H9 (cell line): ENCODE results near the gene AHNAK. TPM values are rescaled to one million over a fixed set of nuclear protein-coding genes. Genes with fewer than 3 reads are reported as not detected.

Experiments
- DNase-seq: peaks from one replicate; pipeline ENCODE4 v3.0.0-alpha.2; 2017
- H2AFZ ChIP-seq: one replicate; pipeline ENCODE4 v1.6.1; 2013; ENCODE audit warnings: mild to moderate bottlenecking, low read length, control low read depth, moderate library complexity
- H2AK5ac ChIP-seq: 2 replicates; pipeline ENCODE4 v1.6.1; 2013; ENCODE audit warnings: low read length, control low read depth, mixed read lengths; ENCODE audit not compliant: insufficient read length
- H2BK120ac ChIP-seq: one replicate; pipeline ENCODE4 v1.6.1; 2013; ENCODE audit warnings: low read depth, mild to moderate bottlenecking, low read length, control low read depth, inconsistent platforms; ENCODE audit not compliant: poor library complexity, severe bottlenecking
- H2BK12ac ChIP-seq: 2 replicates; pipeline ENCODE4 v1.6.1; 2013; ENCODE audit warnings: low read length, control low read depth, mixed read lengths, low read depth; ENCODE audit not compliant: insufficient read length
- H2BK15ac ChIP-seq: 2 replicates; pipeline ENCODE4 v1.6.1; 2013; ENCODE audit warnings: low read depth, low read length, control low read depth
- H2BK20ac ChIP-seq: one replicate; pipeline ENCODE4 v1.6.1; 2013; ENCODE audit warnings: low read depth, mild to moderate bottlenecking, low read length, control low read depth, inconsistent platforms; ENCODE audit not compliant: poor library complexity, severe bottlenecking
- H2BK5ac ChIP-seq: 2 replicates; pipeline ENCODE4 v1.6.1; 2013; ENCODE audit warnings: low read length, control low read depth, mixed read lengths; ENCODE audit not compliant: insufficient read length
- H3K14ac ChIP-seq: 2 replicates; pipeline ENCODE4 v1.6.1; 2013; ENCODE audit warnings: low read length, control low read depth; ENCODE audit not compliant: insufficient read depth
- H3K18ac ChIP-seq: 2 replicates; pipeline ENCODE4 v1.6.1; 2013; ENCODE audit warnings: low read depth, mild to moderate bottlenecking, mixed read lengths, low read length, control low read depth; ENCODE audit not compliant: insufficient read length
- H3K23ac ChIP-seq: 2 replicates; pipeline ENCODE4 v1.6.1; 2013; ENCODE audit warnings: low read length, control low read depth, mixed read lengths, low read depth; ENCODE audit not compliant: insufficient read length
- H3K23me2 ChIP-seq: 2 replicates; pipeline ENCODE4 v1.6.1; 2013; ENCODE audit warnings: low read depth, mild to moderate bottlenecking, mixed read lengths, low read length, control low read depth; ENCODE audit not compliant: insufficient read length, poor library complexity, severe bottlenecking
- H3K27ac ChIP-seq: 2 replicates; pipeline ENCODE4 v1.5.1; 2013; ENCODE audit warnings: low read length, control low read depth, mixed read lengths, low read depth; ENCODE audit not compliant: insufficient read length
- H3K27me3 ChIP-seq: 2 replicates; pipeline ENCODE4 v1.6.1; 2013; ENCODE audit warnings: low read length, control low read depth, inconsistent platforms; ENCODE audit not compliant: insufficient read depth
- H3K4ac ChIP-seq: 2 replicates; pipeline ENCODE4 v1.6.1; 2013; ENCODE audit warnings: low read depth, mild to moderate bottlenecking, control low read depth, inconsistent platforms, low read length, moderate library complexity
- H3K4me1 ChIP-seq: 2 replicates; pipeline ENCODE4 v1.6.1; 2013; ENCODE audit warnings: low read length, control low read depth, inconsistent platforms; ENCODE audit not compliant: insufficient read depth
- H3K4me2 ChIP-seq: 2 replicates; pipeline ENCODE4 v1.6.1; 2013; ENCODE audit warnings: low read length, control low read depth, mixed read lengths; ENCODE audit not compliant: insufficient read length, insufficient read depth
- H3K56ac ChIP-seq: 2 replicates; pipeline ENCODE4 v1.6.1; 2013; ENCODE audit warnings: low read depth, mild to moderate bottlenecking, mixed read lengths, low read length, control low read depth; ENCODE audit not compliant: insufficient read length
- H3K79me1 ChIP-seq: 2 replicates; pipeline ENCODE4 v1.6.1; 2013; ENCODE audit warnings: low read depth, mild to moderate bottlenecking, moderate library complexity, low read length, control low read depth, inconsistent platforms; ENCODE audit not compliant: insufficient read depth, poor library complexity, severe bottlenecking
- H3K79me2 ChIP-seq: 2 replicates; pipeline ENCODE4 v1.6.1; 2013; ENCODE audit warnings: low read length, control low read depth, inconsistent platforms; ENCODE audit not compliant: insufficient read depth
- H3K9ac ChIP-seq: 2 replicates; pipeline ENCODE4 v1.6.1; 2013; ENCODE audit warnings: low read length, control low read depth, mixed read lengths; ENCODE audit not compliant: insufficient read length; ENCODE audit errors: extremely low read depth
- H3K9me3 ChIP-seq: one replicate; pipeline ENCODE4 v1.6.1; 2013; ENCODE audit warnings: low read depth, low read length, inconsistent platforms; ENCODE audit not compliant: control insufficient read depth
- H3T11ph ChIP-seq: one replicate; pipeline ENCODE4 v1.6.1; 2013; ENCODE audit warnings: mild to moderate bottlenecking, low read length, control low read depth, inconsistent platforms
- H4K20me1 ChIP-seq: one replicate; pipeline ENCODE4 v1.6.1; 2013; ENCODE audit not compliant: control insufficient read depth, insufficient read length, insufficient read depth
- H4K5ac ChIP-seq: 2 replicates; pipeline ENCODE4 v1.6.1; 2013; ENCODE audit warnings: low read depth, mild to moderate bottlenecking, mixed read lengths, low read length, control low read depth; ENCODE audit not compliant: insufficient read length
- H4K8ac ChIP-seq: replicated peaks from 2 replicates; pipeline ENCODE4 v1.6.1; 2013; ENCODE audit warnings: low read length, control low read depth, mixed read lengths, low read depth; ENCODE audit not compliant: insufficient read length
- H4K91ac ChIP-seq: 2 replicates; pipeline ENCODE4 v1.6.1; 2013; ENCODE audit warnings: low read depth, mild to moderate bottlenecking, moderate library complexity, mixed read lengths, low read length, control low read depth; ENCODE audit not compliant: insufficient read length
- H3K27ac Mint-ChIP-seq, 3 experiments: 2 replicates in 2 of 3; 3 replicates in 1 of 3; pipeline ENCODE4 v1.8.0; 2020 to 2021; ENCODE audit warnings: mixed read lengths in 3 of 3, mild to moderate bottlenecking in 1 of 3, moderate library complexity in 1 of 3
- H3K27me3 Mint-ChIP-seq: 2 replicates; pipeline ENCODE4 v1.8.0; 2021; ENCODE audit warnings: low read depth, mild to moderate bottlenecking, moderate library complexity, mixed read lengths
- H3K36me3 Mint-ChIP-seq, 3 experiments: 2 replicates in 2 of 3; 3 replicates in 1 of 3; pipeline ENCODE4 v1.8.0; 2020 to 2021; ENCODE audit warnings: low read depth in 3 of 3, mixed read lengths in 3 of 3; ENCODE audit not compliant: insufficient read depth in 1 of 3
- H3K4me1 Mint-ChIP-seq, 2 experiments: 2 replicates each; pipeline ENCODE4 v1.8.0; 2020; ENCODE audit warnings: mixed read lengths in 2 of 2
- H3K4me3 Mint-ChIP-seq, 2 experiments: 2 replicates in 1 of 2; 3 replicates in 1 of 2; pipeline ENCODE4 v1.8.0; 2020 to 2021; ENCODE audit warnings: mild to moderate bottlenecking in 2 of 2, mixed read lengths in 2 of 2, moderate library complexity in 1 of 2
- H3K9me3 Mint-ChIP-seq, 2 experiments: 2 replicates in 1 of 2; 3 replicates in 1 of 2; pipeline ENCODE4 v1.8.0; 2020; ENCODE audit warnings: mild to moderate bottlenecking in 2 of 2, mixed read lengths in 2 of 2, moderate library complexity in 1 of 2
- CTCF ChIP-seq: fragments of 200-600 bp; sonication (generic); conservative IDR thresholded peaks from 3 replicates; pipeline ENCODE4 v1.8.0; 2021; ENCODE audit warnings: antibody characterized with exemption, mild to moderate bottlenecking
- WGBS: extraction: QIAGEN DNeasy Blood & Tissue Kit; methylation state at CpG from one replicate; pipeline ENCODE4 v1.1.7; 2013; ENCODE audit warnings: missing lambda C conversion rate, low lambda C conversion rate, mixed read lengths; ENCODE audit not compliant: insufficient read length; ENCODE audit errors: extremely low coverage; 5-methylcytosine and 5-hydroxymethylcytosine counted together
- total RNA-seq: library from RNA; stranded (reverse); gene quantifications from 2 replicates; pipeline ENCODE4 v1.2.1, GENCODE V29; 2021

Gene AHNAK
- total RNA-seq, 1 experiment from 2014 or later, result 15.2 TPM

DNA sequence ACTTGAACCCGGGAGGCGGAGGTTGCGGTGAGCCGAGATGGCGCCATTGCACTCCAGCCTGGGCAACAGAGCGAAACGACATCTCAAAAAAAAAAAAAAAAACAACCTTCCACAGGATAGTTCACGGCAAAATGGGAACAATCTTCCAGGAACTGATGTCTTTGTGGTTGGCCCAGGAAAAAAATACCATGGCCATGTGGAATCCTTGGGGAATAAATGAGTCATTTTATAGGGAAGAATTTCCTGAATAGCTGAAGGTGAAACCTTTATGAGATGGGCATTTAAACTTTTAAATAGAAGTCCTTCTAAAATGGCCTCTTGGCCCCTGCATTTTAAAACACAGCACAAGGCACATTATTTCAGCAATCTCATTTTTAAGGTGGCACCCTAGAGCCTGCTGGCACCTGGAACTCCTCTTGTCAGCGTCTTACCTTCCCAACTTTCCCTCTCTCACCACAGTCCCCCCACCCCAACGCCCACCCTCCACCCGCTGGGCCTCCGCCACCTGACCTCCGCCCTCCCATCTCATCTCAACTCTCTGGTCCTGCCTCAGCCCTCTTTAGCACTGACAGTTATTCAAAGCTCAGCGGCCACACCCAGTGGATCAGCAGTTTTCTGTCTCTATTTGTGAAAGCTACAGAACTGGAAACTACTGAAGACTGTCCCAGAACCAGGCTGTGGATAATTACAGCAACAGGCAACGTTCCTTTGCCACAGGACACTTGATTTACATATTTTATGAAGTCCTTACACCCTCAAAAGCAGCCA, 84.7 kb downstream of the AHNAK start:
- no peak for TF ChIP-seq CTCF
- no peak overlapping the region for H2BK5ac ChIP-seq
- H3T11ph ChIP-seq, result no peak overlapping the region
- H3K18ac ChIP-seq, result no peak overlapping the region
- Mint-ChIP-seq H3K9me3 (no peaks in the 10 kb centered on the region; a peak in 1 of 5 replicates), H3K36me3 (no peaks in the 10 kb centered on the region), H3K27me3 (peaks cover 5% of the 10 kb centered on the region; the same call in 1 of the 2 replicates), H3K4me1 (peaks cover 0 to 14% of the 10 kb centered on the region in 2 experiments; a peak in 2 of 4 replicates), H3K4me3 (no peak overlapping the region), H3K27ac (no peak overlapping the region)
- H3K9me3 ChIP-seq, result no peaks in the 10 kb centered on the region
- H2AFZ ChIP-seq, result no peak overlapping the region
- H3K23ac ChIP-seq, result no peak overlapping the region
- no peak overlapping the region for H2BK20ac ChIP-seq
- H4K8ac ChIP-seq, result no peak overlapping the region
- no peak overlapping the region for H2BK120ac ChIP-seq
- H2AK5ac ChIP-seq, result no peak overlapping the region
- no peaks in the 10 kb centered on the region for H3K79me1 ChIP-seq
- H4K20me1 ChIP-seq, result no peaks in the 10 kb centered on the region
- no peak overlapping the region for H4K5ac ChIP-seq
- no peaks in the 10 kb centered on the region for H3K23me2 ChIP-seq
- no peak overlapping the region for H3K27ac ChIP-seq
- H3K4me1 ChIP-seq, result no peaks in the 10 kb centered on the region
- no peak for DNase-seq
- WGBS, result no CpG with 5 or more reads among the region's 15 CpGs
- no peak overlapping the region for H2BK15ac ChIP-seq
- H3K79me2 ChIP-seq, result no peaks in the 10 kb centered on the region
- H3K4me2 ChIP-seq, result no peak overlapping the region
- no peak overlapping the region for H3K4ac ChIP-seq
- no peak overlapping the region for H3K14ac ChIP-seq
- no peaks in the 10 kb centered on the region for H3K27me3 ChIP-seq
- no peak overlapping the region for H4K91ac ChIP-seq
- H2BK12ac ChIP-seq, result no peak overlapping the region
- no peak overlapping the region for H3K56ac ChIP-seq
- no peak overlapping the region for H3K9ac ChIP-seq
